HG03565 (cell line): ENCODE measurements around the gene ZMIZ1.

Experiments
- ATAC-seq: cut with Tn5 transposase; IDR thresholded peaks from one replicate; pipeline ENCODE4 v1.9.1; 2021; ENCODE audit warnings: mild to moderate bottlenecking, moderate library complexity; ENCODE audit not compliant: unreplicated experiment

Gene ZMIZ1

DNA sequence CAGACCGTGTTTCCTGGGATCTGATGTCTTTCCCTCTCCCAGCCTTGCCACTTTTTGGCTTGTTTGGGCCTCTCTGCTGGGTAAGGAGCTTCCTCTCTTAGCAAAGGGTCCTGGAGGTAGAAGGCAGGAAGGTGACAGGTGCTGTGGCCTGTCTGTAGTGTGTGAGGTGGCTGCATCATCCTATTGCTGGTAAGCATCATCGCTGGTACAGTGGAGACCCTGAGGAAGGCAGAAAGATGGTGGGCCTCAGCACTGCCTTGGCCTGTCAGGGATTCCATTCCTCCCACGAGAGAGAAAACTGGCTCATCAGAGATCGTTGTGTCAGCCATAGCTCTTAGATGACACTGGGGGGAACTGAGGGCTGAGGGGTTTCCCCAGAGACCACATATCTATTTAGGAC is 46.5 kb downstream of the ZMIZ1 start:
- no peak for ATAC-seq

DNA sequence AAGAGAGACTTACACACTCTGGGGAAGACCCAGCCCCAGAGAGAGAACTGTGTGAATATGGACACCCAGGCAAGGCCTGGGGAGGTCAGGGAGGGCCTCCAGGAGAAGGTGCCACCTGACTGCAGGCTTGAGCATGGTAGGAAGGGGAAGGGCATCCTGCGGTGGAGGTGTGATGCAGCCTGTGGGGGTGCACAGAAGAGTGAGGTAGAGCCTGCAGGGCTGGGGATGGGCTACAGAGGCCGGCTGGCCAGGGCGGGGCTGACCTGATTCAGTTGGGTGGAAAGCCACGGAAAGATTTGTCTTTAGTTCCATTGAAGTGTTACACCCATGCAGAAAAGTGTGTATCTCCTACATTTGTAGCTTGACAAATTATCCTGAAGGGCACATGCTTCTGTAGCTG is 47.6 kb downstream of the ZMIZ1 start:
- ATAC-seq = peak; percentile 15

DNA sequence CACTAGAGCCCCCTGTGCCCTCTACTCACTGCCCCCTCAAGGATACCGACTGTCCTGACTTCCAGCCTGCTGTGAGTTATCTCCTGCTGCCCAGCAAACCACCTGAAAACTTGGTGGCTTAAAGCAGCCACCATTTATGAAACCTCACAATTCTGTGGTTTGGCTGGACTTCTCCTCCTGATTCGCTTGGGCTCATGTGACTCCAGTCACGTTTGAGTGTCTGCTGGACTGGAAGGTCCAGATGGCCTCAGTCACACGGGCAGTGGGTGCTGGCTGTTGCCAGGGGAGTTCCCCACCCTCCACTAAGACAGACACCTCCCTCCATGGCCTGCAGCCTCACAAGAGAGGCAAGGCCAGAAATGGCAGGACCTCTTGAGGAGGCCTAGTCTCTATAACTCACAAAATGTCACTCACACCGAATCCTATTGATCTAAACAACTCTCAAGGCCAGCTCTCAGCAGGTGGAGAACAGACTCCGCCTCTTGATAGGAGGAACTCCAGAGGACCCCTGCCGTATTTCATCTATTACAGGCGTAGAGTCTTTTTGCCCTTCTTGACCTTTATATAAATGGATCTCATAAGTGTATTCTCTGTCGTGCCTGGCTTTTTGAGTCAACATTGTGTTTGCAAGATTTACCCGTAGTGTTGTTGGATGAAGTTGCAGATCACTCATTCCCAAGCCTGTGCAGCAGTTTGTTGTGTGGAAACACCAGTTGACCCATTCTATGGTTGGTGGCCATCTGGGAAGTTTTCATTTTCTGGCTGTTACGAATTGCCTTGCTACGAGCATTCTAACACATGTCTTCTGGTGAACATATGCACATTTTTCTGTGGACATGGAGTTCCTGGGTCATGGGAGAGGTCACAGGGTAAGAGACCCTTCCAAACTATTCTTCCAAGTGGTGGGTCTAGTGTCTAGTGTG is 48.3 kb downstream of the ZMIZ1 start:
- ATAC-seq = peak; percentile 68

- no peak for ATAC-seq
These were observed 49.8 kb downstream of the ZMIZ1 start for GRCh38 chr10:79118286-79119202.

DNA sequence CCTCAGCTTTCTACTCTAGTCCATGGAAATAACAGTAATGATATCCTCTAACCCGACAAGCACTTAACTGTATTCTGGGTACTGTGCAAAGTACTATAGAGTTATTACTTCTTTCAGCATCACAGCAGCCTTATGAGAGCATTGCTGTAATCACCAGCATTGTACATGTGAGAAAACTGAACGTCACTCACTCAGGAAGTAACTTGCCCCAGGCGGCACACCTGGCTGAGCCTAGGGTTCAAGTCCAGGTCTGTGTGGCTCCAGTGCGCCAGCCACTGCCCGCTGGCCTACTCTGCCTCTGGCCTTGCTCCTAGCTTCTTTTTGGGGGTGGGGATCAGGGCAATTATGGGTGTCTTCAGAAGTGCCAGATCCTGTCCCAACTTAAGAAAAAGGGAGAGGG is 50.5 kb downstream of the ZMIZ1 start:
- ATAC-seq = no peak

DNA sequence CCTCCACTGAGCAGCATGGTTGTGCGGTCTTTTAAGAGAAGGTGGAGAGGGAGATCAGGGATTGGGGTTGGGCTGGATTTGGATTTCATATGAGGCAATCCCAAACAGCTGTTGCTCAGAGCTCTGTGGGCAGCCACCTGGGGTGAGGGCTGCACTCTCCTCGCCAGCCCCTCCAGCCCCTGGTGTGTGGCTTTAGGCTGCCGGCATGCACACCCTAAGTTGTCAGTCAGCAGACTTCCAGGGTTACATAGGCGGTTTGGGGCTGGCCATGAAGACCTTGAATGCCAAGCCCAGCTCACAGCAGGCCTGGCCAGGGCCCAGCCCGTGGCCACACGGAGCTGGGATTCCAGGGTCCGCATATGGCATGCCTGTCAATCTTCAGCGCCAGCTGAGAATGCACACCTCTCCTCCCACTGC is 54.8 kb downstream of the ZMIZ1 start:
- no peak for ATAC-seq

- no peak for ATAC-seq
These were observed 55.3 kb downstream of the ZMIZ1 start for GRCh38 chr10:79124066-79124465.

DNA sequence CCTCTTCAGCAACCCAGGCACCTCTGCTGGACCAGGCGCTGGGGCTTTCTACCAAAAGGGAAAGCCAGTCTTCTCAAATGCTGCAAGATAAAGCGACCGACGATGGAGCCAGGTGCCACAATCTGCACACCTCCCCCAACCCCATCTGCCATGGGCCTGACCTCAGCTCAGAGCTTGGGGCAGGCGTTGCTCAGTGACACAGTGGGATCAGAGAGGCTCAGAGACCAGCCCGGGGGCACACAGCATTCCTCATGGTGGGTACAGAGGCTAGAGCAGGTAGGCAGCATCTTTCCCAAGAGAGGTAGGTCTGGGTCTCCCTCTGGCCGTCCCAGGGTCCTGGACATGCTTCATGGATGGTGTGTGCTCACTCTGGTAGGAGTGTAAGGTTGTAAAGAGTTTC is 56.3 kb downstream of the ZMIZ1 start:
- ATAC-seq = no peak

DNA sequence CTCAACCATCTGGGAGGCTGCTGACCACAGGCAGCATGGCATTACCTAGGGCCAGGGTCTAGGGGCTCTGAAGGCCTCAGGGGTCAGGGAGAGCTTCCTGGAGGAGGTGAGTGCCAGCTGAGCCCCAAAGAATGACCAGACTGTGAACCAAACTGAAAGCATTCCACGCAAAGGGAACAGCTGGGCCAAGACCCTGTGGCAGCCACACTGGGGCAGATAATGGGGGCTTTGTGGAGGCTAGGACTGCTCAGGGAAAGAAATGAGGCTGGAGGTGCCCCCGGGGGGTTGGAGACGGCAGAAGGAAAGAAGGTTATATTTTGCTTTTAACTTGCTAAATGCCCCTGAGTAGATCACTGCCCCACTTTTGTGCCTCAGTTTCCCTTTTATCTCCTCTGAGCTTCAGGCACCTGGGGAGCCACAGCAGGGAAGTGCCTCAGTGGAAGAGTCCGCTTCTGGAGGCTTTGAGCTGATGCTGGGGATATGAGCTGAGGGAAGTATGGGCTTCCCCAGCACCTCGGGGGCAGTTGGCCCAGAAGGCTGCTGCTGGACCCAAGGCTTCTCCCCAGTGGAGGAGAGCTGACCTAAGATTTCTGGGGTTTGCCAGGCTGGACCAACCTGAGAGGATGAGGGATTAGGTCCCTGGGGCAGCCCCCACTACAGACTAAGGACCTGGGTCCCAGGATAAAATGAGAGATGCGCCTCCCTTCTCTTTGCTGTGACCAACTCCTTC is 57.8 kb downstream of the ZMIZ1 start:
- ATAC-seq = no peak

DNA sequence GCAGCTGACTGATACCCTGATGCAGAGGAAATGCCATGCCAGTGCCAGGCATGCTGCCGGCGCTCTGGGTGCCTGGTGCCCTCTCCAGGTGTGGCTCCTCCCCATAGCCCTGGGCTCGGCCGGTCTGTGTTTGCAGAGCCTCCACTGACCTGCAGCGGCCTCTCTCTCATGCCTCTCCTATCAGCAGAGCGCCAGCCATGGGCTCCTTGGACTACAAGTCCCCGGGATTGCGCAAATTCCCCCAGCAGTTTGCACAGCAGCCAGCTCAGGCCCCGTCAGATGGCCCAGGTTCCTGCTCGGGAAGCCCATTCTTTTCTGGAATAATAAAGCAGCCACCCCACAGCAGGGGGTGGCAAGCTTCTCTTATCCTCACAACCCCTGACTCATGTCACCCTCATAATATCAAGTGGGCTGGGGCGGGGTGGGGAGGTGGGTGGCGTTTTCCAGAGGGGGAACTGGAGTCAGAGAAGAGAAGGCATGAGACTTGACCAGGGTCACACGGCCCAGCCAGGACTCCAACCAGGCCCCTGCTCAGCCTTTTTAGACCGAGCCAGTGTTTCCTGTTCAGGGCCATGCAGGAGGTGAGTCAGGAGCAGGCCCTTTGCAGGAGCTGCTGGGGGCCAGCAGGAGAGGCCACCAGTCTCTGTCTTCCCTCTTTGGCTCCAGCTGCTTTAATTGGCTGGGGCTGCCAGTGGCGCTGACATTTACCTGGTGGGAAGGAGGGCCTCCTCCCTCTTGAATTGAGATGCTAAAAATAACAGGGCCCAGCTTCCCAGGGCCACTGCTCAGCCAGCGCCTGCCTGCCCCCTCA is 58.6 kb downstream of the ZMIZ1 start:
- ATAC-seq = no peak

DNA sequence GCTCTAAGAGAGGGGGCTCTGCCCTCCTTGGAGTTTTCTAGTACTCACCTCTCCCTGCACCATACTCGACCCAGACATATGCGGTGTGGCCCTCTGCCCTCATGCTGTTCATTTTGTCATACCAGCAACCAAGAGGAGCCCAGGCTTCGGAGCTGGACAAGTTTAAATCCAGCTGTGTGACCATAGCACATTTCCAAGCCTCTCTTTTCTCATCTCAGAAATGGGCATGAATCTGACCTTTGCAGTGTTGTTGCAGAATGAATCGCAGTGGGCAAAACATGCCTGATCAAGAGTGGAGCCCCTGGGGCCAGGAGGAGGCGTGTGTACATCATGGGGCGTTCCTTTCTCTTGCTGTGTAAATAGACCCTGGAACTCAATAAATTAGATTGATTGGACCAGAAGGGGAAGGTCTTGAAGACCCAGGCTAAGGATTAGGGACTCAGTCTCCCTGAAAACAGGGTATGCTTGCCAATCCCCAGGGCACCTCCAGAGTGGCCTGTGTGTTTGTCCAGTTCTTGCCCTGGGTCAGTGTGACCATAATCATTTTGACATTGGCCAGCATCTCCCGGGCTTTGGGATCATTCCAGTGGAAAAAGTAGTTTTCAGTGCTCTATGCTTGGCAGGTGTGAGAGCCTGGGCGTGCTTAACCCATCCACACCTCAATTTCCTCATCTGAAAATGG is 59.6 kb downstream of the ZMIZ1 start:
- no peak for ATAC-seq

DNA sequence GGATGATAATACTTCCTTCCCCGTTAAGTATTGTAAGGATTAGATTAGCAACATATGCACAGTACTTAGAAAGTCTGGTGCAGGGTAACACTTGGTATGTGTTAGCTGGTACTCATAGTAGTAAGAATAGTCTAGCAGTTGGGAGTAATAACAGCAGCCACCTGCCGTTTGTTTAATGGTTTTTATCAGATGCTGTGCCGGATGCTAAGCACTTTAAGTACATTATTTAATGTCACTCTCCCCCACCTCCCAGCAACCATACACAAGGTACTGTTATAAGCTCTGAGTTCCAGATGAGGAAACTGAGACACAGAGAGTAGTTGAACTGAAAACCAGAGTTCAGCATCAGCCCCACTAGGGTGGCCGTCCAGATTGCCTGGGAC is 60.1 kb downstream of the ZMIZ1 start:
- no peak for ATAC-seq

DNA sequence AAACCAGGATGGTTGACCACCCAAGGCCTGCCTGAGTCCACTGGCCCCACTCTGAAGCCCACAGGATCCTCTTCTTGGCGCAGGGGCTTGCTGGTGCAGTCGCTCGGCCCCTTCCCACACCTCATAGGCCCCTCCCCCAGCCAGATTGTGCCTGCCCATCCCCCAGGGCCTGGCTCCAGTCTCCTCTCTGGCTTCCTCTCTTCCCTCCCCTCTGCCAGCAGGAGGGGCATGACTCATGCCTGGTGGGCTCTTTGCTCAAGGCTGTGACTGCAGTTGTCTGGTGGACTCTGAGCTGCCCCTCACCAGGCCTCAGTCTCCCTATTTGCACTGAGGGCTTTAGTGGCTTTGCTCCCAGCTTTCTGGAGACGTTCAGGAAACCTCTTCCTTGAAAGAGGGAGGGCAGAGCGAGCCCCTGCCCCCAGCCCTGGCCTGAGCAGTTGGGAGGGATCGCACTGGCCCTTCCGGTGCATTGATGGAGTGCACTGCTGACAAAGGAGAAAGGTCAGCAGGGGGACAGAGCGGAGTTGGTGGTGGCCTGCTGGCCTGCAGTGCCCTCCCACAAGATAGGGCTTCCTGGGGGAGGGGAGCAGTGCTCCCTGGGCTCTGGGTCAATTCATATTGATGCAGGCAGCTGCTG is 60.7 kb downstream of the ZMIZ1 start:
- ATAC-seq = no peak

GRCh38 chr10:79130255-79130654 is 61.5 kb downstream of the ZMIZ1 start:
- ATAC-seq = no peak

DNA sequence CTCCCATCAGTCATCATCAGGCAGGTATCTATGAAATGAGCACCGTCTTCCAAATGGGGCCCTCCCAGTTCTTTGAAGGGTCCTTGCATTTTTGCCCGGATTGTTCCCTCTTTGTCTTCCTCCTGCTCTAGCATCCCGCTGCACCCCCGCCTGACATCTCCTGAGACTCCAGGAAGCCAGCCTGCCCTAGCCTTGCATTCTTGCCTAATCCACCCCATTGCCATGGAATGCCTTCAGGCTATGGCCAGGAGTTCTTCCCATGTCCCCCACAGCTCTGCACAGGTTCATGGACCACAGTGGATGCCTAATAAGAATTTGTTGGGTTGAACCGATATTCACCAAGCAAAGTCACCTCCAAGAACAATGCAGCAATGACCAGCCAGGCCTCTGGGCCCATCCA is 62.1 kb downstream of the ZMIZ1 start:
- ATAC-seq = no peak

DNA sequence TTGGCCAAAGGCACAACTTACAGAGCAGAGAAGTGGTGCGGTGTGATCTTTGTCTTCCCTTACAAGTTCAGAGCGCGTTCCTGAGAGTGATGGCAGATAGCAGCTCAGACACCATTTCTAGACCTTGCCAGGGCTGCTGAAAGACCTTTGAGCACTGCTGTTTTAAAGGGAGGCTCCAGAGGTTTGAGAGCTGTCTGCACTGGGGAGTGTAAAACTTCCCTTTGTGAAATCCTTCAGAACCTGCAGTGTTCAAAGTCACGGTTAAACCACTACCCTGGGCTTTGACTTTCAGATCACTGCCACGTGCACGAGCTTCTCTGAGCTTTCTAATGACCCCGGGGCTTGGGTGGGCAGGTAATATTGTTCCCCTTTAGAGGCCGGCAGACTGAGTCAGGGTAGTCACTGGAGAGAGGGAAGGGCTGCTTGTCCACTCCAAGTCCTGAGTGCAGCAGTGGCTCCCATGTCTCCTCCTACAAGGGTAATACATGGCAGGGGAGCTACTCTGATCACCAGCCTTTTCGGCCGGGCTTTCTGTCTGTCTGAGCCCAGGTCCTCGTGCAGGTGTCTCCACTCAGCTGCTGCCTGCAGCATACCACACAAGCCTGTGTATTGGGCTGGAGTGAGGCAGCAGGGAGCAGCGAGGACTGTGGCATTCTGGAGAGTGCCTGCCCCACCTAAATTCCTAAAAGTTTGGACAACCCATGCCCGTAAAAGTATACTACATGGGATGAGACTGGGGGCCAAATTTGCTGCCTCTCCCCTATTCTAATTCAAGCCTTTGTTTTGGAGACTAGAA is 63.3 kb downstream of the ZMIZ1 start:
- no peak for ATAC-seq

DNA sequence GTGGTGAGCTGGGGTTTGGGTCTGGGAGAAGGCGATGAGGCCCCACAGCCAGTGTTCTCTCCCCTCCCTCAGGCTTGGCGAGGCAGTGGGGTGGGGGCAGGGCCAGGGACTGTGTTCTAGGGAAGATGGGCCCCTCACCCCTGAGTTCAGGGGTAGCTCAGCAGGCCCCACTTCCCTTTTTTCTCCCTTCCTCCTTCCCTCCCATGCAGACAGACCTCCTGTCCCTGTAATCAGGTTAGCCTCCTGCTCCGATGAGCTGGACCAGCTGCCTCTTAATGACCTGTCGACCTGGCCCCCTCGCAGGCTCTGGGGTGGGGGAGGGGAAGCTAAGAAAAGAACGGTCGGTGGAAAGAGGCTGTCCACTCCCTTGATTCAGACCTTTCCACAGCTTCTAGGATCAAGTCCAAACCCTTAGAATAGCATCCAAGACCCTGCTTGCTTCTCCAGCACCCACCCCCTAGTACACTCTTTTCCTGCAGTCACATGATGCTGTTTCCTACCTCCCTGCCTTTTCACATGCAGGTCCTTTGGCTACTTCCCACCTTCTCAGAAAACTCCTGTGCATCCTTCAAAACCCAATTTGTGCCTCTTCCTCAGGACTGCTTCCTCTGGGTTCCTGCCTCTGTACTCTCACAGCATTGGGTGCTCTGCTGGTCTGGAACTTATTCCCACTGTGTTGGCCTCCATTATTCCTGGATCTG is 64.1 kb downstream of the ZMIZ1 start:
- ATAC-seq = no peak

DNA sequence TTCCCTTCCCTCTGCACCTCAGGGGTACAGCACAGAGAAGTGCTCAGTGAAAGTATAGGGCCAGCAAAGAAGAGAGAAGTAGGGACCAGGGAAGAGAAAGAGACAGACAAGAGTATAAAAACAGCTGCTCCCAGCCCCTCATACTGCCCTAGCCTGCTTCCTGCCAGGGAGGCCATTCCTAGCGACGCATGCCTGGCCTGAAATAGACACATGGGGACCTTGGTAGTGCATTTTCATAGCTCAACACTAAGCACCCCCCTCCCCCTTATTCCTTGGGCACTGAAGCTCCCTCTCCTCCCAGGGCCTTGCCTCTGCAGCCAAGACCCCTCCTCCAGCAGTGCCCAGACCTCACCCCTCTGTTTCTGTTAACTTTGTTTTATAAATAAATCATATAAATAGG is 64.7 kb downstream of the ZMIZ1 start:
- no peak for ATAC-seq
